Tibial nerve (tissue), 4 donors: ENCODE results near the gene LMF1.

Experiments used
- CTCF ChIP-seq, 5 experiments: fragments of 200-600 bp in 3 of 5; fragments of 450-650 bp in 2 of 5; sonication (generic) in 3 of 5; IDR thresholded peaks; one replicate each; pipeline ENCODE4 v1.5.1; 2016 to 2019; ENCODE audit warnings: antibody characterized with exemption in 5 of 5, mild to moderate bottlenecking in 3 of 5, moderate library complexity in 2 of 5
- EP300 ChIP-seq, 2 donors: sonication (generic); formaldehyde crosslinking; IDR thresholded peaks; one replicate each; pipeline ENCODE4 v1.6.1; 2017; ENCODE audit warnings: antibody characterized with exemption in 2 of 2, mild to moderate bottlenecking in 1 of 2
- POLR2A ChIP-seq, 2 donors: fragments of 450-650 bp; IDR thresholded peaks; one replicate each; pipeline ENCODE4 v1.6.1; 2017; ENCODE audit warnings: antibody characterized with exemption in 2 of 2, mild to moderate bottlenecking in 2 of 2, moderate library complexity in 2 of 2

DNA sequence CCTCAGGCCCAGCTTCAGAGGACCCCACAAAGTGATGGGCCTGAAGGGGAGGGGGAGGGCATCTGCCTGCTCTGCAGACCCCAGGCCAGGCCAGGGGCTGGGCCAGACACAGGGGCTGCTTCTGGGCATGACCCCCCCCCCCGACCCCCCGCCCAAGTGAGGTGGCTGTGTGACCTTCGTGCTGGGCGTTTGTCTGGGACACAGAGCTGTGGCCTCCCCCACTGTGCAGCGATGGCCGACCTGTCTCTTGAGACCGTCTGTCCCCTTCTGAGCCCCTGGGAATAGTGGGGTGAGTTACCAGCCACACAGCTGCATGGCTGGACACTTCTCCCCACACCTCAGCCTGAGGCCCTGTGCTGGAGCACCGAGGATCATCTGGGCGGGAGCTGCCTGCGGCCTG, 135.4 kb downstream of the LMF1 start:
- no peak for TF ChIP-seq CTCF (IDR thresholded peaks at IDR 0.05)
- TF ChIP-seq POLR2A (IDR thresholded peaks at IDR 0.05): no peak
- TF ChIP-seq EP300 (IDR thresholded peaks at IDR 0.05): no peak
